H4 (cell line): Measurements from ENCODE around the gene ABI3. TPM values are rescaled to one million over a fixed set of nuclear protein-coding genes. Genes with fewer than 3 reads are reported as not detected.

ENCODE experiments used
- DNase-seq: peaks from one replicate; pipeline ENCODE4 v3.0.0-alpha.2; 2015; ENCODE audit warnings: low spot score
- total RNA-seq: library from RNA; depleted of rRNA; stranded (reverse); fragments of >200 nt; shearing (Covaris generic); gene quantifications from 2 replicates; pipeline ENCODE4 v1.2.3, GENCODE V29; 2014

Gene ABI3
- total RNA-seq, 1 experiment from 2014 or later = not detected

DNA sequence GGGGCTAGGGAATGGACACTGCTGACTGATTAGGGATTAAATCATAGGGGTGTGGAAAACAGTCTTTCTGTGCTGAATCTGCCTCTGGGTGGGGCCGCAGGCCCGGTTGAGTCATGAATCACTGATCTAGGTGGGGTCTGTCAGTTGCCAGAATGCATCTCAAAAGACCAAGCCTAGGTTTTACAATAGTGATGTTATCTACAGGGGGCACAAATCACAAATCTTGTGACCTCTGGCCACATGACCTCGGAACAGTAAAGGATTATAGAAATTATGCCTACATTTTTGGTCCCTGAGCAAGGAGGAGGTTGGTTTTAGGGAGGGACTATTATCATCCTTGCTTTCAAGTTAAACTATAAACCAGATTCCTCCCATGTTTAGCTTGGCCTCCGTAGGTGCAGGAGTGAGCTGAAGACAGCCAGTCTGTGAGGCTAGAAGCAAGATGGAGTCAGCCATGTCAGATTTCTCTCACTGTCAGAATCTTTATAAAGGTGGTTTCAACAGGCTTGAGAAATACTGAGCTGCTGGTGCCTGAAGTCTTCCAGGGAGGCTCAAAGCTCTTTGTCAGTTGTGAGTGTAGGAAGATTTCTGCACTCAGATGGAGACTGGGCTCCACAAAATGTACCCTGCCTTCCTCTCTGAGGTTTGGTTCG is 13.0 kb upstream of the ABI3 start:
- no peak for DNase-seq

DNA sequence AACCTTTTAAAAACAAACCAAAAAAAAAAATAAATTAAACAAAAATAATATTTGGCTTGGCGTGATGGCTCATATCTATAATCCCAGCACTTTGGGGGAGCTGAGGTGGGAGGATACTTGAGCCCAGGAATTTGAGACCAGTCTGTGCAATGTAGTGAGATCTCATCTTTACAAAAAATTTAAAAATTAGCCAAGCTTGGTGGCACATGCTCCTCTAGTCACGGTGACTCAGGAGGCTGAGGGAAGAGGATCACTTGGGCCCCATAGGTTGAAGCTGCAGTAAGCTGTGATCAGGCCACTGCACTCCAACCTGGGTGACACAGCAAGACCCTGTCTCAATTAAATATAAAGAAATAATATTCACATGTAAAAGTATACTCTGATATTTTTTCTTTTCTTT is 12.3 kb upstream of the ABI3 start:
- DNase-seq = no peak

DNA sequence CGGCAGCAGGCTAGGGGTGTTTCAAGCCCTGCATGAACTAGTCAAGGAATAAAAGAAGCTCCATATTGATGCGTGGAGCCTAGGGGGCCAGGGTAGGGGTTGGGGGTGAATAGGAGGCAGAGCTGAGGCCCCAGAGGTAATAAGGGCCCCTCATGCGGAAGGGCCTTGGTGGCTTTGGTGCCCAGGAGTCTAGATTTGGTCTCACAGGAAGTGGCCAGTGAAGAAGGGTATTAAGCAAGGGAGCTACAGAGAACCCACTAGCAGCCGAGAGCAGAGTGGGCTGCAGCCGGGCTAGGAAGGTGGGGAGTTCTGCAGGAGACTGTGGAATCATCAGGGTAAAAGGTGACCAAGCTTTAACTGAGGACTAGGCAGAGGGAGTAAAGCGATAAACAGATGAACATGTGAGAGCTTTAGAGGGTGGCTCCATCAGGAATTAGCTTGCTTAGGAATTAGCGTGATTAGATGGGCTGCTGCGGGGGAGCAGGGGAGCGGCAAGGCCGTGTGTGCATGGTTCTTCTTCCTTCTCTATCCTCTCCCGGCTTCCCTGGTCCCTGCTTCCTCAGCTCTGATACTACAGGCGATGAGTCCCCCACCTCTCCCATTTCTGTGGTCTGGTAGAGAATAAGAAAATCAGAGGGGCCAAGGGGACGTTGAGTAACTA is 10.0 kb upstream of the ABI3 start:
- no peak for DNase-seq

DNA sequence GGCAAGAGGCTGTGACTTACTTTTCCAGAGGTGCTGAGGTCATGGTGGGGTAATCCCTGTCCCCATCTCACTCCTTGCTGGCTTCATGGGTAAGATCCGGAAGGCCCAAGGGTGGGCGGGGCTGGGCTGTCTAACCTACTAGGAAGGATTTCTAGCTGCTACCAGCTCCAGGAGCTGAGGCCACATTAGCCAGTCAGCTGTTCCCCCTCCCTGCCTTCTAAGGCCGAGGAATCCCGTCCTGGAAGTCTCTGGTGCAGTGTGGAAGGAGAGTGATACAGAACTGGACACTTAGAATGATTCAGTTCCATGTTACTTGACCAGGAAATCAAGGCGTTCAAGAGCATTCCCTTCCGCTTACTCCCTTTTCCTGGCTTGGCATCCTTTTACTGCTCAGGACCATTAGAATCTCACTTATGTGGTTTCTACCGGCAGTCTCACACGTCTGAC is 9.0 kb upstream of the ABI3 start:
- no peak for DNase-seq

DNA sequence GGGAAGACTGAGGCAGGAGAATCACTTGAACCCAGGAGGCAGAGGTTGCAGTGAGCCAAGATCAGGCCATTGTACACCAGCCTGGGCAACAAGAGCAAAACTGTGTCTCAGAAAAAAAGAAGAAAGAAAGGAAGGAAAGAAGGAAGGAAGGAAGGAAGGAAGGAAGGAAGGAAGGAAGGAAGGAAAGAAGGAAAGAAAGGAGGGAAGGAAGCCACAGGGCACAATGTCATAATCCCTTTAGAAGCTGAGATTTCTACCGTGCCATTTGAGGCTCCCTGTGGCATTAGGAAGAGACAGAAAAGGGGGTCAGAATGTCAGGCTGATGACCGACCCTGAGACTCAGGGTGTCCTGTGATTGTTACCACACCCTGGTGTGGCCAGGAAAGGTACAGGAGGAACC is 6.7 kb upstream of the ABI3 start:
- no peak for DNase-seq

DNA sequence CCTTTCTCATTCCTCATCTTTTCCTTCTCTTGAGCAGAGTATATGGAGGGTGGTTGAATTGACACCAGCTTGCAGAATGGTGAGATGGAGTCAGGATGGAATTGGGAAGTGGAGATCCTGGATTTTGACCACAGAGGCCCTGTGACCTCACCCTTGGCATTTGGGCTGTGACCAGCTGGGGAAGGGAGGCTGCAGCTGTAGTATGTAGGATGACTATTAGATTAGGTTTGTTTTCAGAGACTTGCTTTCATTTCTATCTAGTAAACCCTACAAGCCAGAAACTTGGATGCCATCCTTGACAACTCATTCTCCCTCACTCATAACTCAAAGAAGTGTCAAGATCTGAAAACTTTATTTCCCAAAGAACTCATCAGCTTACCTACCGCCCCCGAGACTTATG is 6.0 kb upstream of the ABI3 start:
- DNase-seq = no peak

DNA sequence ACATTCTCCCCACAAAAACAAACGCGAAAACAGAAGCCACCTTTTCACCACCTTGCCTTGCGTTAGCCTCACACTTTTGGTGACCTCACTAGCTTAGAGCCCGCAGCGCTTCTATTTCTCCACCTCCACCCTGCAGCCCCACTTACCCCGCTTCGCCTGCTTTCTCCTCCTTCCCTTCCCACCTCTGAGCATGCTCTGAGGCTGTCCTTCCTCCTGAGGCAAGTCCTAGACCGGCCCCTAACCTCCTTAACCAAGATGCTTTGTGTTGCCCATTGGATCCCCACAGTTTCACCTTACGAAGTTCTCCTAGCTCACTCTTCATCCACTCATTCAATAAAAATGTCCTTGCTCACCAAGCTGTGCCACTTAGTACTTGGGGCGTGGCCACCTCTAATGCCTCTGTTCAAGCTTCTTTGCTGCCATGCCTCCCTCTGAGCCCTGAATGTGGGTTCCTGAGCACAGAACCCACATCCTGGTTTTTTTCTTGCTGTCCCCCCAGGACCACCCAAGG is 1.4 kb upstream of the ABI3 start:
- no peak for DNase-seq

DNA sequence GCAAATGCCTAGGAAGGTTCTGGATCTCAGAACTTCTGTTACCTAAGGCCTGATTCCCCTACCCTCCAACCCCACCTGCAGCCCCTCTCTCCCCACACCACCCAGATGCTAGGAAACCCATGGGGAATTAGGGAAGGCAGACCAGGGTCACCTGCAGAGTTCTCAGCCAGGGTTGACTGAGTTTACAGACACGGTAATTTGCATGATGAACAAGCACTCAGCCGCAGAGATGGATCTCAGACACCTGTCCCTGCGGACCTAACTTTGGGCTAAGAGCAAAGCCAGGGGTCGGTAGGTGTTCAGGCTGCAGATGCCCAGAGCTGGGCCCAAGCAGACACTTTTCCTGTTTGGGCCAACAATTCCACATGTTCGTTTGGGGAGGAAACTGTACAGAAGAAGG is 2.9 kb downstream of the ABI3 start:
- no peak for DNase-seq

DNA sequence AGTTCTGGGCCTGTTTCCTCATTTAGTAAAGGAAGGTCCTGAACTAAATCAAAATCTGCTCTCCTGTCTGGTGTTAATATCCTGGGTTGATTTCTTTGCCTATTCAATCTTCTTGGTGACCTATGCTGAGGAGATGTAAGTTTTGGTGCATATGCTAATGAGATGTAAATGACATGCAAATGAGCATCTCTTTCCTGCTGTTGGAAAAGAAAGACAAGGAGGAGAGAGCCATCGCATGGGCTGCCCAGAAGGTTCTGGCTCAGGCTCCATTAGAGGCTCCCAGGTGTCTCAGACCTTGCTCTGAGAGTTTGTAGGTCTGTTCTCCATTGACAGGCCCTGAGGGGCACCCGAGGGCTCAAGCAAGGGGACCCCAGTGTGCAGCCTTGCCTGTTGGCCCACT is 3.3 kb downstream of the ABI3 start:
- DNase-seq = no peak

DNA sequence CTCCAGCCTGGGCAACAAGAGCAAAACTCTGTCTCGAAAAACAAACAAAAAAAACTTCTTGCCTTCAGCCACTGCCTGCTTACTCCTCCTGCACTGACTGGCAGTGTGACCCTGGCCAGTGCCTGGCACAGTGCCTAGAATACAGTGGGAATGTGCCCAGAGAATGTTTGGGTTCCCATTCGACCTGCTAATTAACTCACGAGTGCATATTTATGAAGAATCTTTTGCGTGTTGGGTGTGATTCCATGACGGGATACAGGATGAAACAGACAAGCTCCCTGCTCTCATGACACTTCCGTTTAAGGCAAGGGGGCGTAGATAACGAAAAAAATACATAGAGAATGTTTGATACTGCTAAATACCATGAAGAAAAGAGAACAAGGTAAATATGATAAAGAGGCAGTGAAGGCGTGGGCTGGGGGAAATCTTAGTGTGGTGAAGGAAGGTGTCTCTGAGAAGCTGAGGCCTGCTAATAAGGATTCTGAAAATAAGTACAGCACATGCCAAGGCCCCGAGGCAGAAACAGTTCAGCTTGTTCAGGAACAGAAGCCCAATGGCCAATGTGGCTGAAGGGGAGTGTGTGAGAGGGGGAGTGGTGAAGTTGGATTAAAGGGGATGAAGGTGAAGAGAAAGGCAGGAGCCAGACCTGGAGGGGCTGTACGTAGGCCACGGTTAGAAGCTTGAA is 4.3 kb downstream of the ABI3 start:
- peak; percentile 38 for DNase-seq

DNA sequence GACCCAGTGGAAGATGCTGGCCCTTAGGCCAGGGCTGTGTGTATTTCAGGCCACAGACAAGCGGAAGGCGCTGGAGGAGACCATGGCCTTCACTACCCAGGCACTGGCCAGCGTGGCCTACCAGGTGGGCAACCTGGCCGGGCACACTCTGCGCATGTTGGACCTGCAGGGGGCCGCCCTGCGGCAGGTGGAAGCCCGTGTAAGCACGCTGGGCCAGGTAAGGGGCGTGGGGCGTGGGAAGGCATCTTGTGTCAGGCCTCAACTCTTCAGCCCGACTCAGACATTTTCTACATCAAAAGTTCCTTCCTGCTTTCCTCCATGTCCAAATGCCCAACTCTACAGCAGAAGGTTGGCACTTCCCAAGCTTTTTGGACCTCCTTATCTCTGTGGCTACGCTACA is 6.0 kb downstream of the ABI3 start:
- no peak for DNase-seq

DNA sequence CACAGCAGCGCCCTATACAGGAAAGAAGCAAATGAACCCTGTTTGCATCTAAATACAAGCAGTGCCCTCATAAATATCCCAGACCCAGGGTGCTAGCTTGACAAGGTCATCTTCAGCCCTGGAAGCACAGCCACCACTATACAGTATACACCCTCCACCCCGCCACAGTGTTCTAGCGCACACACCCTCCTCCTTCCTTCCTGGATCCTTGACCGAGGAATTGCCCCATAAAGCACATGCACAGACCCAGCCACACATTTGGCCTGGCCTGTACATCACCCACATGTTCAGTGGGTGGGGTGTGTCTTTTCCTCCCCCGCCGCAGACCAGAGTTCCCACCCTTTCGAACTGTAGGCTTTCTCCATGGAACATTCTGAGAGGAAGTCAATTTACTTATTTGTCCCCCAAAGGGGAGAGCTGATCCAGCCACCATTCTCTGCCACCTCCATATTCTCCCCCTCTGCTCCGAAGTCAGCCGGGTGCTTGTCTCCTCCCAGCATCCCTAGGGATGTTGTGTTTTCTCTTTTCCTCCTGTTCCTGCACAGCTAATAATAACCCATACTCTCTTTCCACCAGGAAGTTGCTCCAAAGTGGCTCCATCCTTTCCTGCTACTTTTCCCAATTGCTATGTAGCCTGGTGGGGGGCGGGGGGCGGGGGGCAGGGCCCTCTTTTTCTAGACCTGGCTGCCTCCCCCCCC is 6.6 kb downstream of the ABI3 start:
- no peak for DNase-seq

DNA sequence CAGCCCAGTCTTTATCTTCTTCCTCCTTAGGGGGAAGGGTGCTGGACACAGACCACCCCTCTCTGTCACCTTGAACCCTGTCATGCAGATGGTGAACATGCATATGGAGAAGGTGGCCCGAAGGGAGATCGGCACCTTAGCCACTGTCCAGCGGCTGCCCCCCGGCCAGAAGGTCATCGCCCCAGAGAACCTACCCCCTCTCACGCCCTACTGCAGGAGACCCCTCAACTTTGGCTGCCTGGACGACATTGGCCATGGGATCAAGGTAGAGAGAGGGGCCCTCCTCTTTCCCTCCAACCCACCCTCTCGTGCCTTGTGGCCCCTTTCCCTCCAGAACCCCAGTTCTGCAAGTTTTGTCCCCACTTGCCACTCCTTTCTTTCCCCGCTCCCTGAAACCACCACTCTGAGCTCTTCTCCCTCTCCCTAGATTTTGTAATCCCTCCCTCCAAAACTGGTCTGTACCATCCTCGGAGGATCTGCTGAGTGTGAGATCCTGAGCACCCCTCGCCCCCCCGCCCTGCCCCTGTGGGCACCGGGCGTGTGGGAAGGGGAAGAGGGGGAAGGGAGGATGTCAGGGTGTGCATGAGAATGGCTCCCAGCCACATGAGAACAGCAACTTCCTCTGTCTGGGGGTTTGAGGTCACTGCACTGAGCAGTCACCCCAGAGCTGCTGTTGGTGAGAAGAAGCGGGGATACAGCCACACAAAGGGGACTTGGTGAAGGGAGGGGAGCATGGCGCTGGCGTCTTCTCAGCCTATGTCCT is 7.3 kb downstream of the ABI3 start:
- no peak for DNase-seq

DNA sequence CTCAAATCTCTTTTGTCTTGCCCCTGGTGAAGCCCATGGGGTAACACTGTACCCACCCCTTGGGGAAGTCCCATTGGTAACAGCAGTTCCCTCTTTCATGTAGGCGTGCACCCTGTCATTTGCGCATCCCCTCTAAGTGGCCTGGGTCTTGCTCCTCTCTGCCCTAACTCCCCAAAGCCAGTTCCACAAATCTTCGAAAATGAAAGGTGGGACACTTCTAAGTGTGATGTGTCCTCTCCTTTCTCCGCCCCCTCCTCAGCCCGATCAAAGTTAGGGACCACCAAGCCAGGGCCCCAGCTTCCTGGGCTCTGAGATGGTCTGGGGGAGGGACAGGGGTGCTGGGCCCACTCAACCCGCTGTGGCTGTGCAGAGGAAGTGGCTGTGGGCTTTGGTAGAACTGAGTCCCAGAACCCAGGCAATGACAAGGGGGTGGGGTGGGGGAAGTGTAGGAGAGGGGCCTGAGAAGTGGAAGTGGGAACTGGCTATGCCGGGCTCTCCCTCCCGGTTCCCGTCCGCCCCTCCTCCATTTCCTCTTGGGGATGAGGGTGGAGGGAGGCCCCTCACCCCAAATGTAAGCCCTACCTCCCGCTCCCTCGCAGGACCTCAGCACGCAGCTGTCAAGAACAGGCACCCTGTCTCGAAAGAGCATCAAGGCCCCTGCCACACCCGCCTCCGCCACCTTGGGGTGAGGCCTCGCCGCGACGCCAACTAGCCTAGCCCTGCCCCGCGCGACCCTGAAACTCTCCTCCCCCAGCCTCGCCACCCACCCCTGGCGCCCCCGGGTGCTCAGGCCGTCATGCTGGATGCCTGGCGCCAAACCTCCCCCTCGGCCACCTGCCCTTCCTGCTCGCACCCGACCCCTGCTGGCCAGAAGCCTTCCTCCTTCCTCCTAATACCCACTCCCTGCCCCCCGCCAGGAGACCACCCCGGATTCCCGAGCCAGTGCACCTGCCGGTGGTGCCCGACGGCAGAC is 8.7 kb downstream of the ABI3 start:
- DNase-seq = no peak

DNA sequence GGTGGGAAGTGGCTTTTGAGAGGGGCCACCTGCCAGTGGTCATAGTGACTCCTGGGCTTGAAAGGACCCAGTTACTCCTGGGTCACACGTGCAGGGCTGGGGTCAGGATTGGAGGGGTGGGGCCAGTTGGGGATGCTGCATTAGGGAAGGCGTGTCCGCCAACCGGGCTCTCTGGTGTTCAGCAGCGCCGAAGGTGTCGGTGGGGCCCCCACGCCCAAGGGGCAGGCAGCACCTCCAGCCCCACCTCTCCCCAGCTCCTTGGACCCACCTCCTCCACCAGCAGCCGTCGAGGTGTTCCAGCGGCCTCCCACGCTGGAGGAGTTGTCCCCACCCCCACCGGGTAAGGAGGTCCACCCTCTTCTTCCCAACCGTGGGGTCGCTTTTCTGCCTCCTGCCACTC is 9.5 kb downstream of the ABI3 start:
- DNase-seq = no peak

DNA sequence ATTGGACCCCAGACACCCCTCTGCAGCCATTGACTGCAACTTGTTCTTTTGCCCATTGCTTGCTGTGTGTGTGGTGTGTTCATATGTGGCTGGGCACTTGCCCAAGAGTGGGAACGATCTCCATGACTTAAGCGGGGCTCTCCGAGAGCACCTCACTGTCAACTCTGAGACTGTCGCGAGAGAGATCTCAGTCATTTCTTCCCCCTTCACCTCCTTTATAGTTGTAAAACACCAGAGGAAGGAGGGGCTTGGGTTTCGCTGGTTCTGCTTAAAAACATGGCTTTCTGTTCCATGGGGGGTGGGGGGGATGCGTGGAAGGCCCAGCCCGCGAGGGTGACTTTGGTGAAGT is 12.6 kb downstream of the ABI3 start:
- no peak for DNase-seq

DNA sequence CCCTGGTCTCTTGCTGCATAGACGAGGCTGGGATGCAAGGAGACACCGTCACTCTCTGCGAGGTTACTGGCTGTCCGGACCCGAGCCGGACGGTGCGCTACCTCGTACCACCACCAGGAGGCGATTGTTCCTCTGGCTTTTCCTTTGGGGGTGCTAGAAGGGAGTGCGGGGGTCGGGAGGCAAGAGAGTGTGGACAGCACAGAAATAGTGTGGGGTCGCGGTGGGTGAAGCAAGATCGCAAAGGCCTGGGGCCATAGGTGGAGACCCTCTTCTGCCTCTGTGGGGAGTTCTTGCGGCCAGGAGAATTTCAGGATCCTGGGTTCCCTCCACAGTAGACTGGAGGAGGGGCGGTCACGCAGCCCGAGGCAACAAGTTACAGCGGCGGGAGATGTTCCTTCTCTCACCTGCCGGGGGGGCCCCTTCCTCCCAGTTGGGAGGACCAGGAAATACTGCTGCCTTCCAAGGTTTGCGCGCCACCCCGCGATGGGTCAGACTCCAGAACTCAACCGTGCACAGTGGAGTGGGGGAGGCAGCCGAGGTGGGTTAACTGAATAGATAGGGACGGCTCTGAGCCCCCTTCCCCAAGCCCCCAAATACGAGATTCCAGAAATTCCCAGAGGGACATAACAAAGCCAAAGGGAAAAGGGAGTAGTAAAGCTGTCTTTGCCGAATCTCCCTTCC is 13.2 kb downstream of the ABI3 start:
- no peak for DNase-seq

DNA sequence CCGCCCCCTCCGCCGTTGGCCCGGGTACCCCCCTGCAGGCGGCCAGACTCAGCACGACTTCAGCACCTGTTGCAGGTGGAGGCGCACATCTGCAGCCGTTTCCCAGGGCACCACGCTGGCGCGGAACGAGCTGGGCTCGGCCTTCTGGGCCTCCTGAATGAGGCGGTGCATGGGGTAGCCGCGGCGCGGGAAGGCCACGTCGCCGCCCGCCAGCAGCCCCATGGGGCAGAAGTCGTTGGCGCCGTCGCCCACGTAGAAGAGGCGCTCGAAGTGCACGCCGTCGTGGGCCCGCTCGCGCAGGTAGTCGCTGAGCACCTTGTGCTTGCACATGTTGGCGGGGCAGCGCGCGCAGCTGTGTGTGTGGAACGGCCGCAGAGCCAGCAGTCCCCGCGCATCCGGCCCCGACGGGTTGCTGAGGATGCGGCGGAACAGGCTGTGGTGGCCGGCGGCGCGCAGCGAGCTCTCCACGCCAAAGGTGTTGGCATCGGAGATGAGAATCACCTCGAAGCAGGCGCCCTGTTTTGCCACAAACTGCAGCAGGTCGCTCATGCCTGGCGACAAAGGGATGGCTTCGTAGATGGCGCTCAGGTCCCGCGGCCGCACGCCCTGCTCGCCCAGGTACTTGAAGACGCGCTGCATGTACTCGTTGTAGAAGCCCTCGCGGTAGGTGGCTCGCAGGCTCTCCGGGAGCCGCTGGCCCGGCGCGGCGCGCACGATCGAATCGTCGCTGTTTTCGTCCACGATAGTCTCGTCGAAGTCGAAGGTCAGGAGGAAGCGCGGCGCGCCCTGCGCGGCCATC is 13.9 kb downstream of the ABI3 start:
- no peak for DNase-seq

DNA sequence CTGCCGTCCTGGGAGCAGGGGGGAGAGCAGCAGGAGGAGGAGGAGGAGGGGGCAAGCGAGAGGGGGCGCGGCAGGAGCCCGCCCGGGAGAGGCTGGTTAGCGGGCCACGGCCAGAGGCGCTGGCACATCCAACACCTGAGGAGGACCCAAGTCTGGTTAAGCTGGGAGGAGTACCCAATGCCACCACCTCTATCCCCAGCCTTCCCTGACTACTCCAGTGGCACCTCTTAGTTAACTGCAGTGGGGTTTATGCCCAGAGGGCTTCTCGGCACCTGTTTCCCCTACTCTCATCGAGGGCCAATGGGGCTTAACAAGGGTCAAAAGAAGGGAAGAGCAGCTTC is 14.5 kb downstream of the ABI3 start:
- DNase-seq = no peak
